K562 (cell line): ENCODE results near the gene ITPR3. TPM values are rescaled to one million over a fixed set of nuclear protein-coding genes. Genes with fewer than 3 reads are reported as not detected.

ENCODE experiments used
- BRF2 ChIP-seq: IDR thresholded peaks from 3 replicates; pipeline ENCODE4 v1.6.1; 2011; ENCODE audit warnings: borderline replicate concordance, mild to moderate bottlenecking; ENCODE audit not compliant: insufficient read length, insufficient read depth
- CHCHD3 ChIP-seq: fragments of 250-450 bp; sonication (Bioruptor Pico); IDR thresholded peaks from 2 replicates; pipeline ENCODE4 v2.1.2; 2022; ENCODE audit warnings: mild to moderate bottlenecking
- E2F6 ChIP-seq, 2 experiments: IDR thresholded peaks; 2 replicates each; pipeline ENCODE4 v1.6.1; 2011; ENCODE audit warnings: borderline replicate concordance in 1 of 2, control low read depth in 1 of 2, low read depth in 1 of 2, low read length in 1 of 2, mild to moderate bottlenecking in 1 of 2, mixed read lengths in 1 of 2, moderate library complexity in 1 of 2; ENCODE audit not compliant: insufficient read depth in 1 of 2, insufficient read length in 1 of 2, poor library complexity in 1 of 2, severe bottlenecking in 1 of 2; ENCODE audit errors: extremely low read depth in 1 of 2
- FOXP1 ChIP-seq: sonication (generic); formaldehyde crosslinking; IDR thresholded peaks from 2 replicates; pipeline ENCODE4 v1.8.0; 2022; ENCODE audit warnings: mild to moderate bottlenecking, missing genetic modification reagents
- HNRNPL ChIP-seq: fragments of 200-400 bp; formaldehyde crosslinking; IDR thresholded peaks from 2 replicates; pipeline ENCODE4 v1.6.1; 2017; ENCODE audit warnings: low read depth, mild to moderate bottlenecking, low read length
- MTA3 ChIP-seq: fragments of 450-650 bp; formaldehyde crosslinking; IDR thresholded peaks from 2 replicates; pipeline ENCODE4 v1.6.1; 2017; ENCODE audit warnings: mild to moderate bottlenecking, borderline replicate concordance
- RB1 ChIP-seq: fragments of 450-650 bp; IDR thresholded peaks from 2 replicates; pipeline ENCODE4 v1.6.1; 2017; ENCODE audit warnings: low read depth, mild to moderate bottlenecking
- RFX7 ChIP-seq: fragments of 250-450 bp; sonication (Bioruptor Pico); IDR thresholded peaks from 2 replicates; pipeline ENCODE4 v1.5.1; 2021; ENCODE audit warnings: mild to moderate bottlenecking
- SRSF3 ChIP-seq: fragments of 200-400 bp; formaldehyde crosslinking; IDR thresholded peaks from 2 replicates; pipeline ENCODE4 v1.6.1; 2016; ENCODE audit warnings: mild to moderate bottlenecking, low read length, moderate library complexity; ENCODE audit not compliant: insufficient read depth
- USF1 ChIP-seq: sonication (generic); formaldehyde crosslinking; IDR thresholded peaks from 2 replicates; pipeline ENCODE4 v1.9.0; 2022; ENCODE audit warnings: mild to moderate bottlenecking, missing genetic modification reagents
- ZNF318 ChIP-seq, 2 experiments: fragments of 450-650 bp; IDR thresholded peaks; 2 replicates each; pipeline ENCODE4 v1.6.1; 2016; ENCODE audit warnings: mild to moderate bottlenecking in 2 of 2, borderline replicate concordance in 1 of 2, low read depth in 1 of 2, moderate library complexity in 1 of 2
- ZNF740 ChIP-seq, 3 experiments: fragments of 200-800 bp in 1 of 3; sonication (Bioruptor generic) in 1 of 3; sonication (generic) in 1 of 3; formaldehyde crosslinking in 1 of 3; IDR thresholded peaks; 2 replicates each; pipeline versions ENCODE4 v1.6.1 to v1.8.0; 2016 to 2022; ENCODE audit warnings: mild to moderate bottlenecking in 2 of 3, missing compliant biosample characterization in 2 of 3, missing genetic modification characterization in 2 of 3, missing genetic modification reagents in 1 of 3
- ZNF75A ChIP-seq: fragments of 450-650 bp; formaldehyde crosslinking; IDR thresholded peaks from 2 replicates; pipeline ENCODE4 v1.4.0; 2020; ENCODE audit warnings: mild to moderate bottlenecking
- polyA plus RNA-seq, 8 experiments: library from polyadenylated mRNA; depleted of rRNA in 4 of 8; stranded (reverse) in 5 of 8; unstranded in 3 of 8; fragments of >200 nt; fragmentation: Nextera tagmentation in 2 of 8; fragmentation: Illumina TruSeq in 1 of 8; extraction: Ambion mirVana in 2 of 8; extraction: Trizol in 1 of 8; gene quantifications; 2 replicates each; pipeline versions ENCODE4 v1.2.1 to v1.2.3, GENCODE V29; 2011 to 2014; ENCODE audit warnings: inconsistent platforms in 1 of 8, missing spikeins in 1 of 8
- total RNA-seq, 7 experiments: library from RNA; depleted of rRNA in 6 of 7; stranded (reverse); fragments of >200 nt in 6 of 7; fragmentation: Illumina TruSeq in 2 of 7; extraction: Trizol in 2 of 7; gene quantifications; 2 replicates each; pipeline versions ENCODE4 v1.2.1 to v1.2.3, GENCODE V29; 2011 to 2021; ENCODE audit warnings: low replicate concordance in 1 of 7

The ITPR3 gene
- total and polyA plus RNA-seq, 9 of the 15 experiments (the other 6 are each of a cell fraction or from before 2014, with no cell fraction given) = 0.39 to 35.7 (median 13.2) TPM

GRCh38 chr6:33740794-33741193 lies 119.7 kb downstream of the ITPR3 start (continued):
- TF ChIP-seq ZNF318 (IDR thresholded peaks at IDR 0.05; ENCODE audit: borderline replicate concordance in 1 of 2, low read depth in 1 of 2) (no peak), CHCHD3 (no peak), FOXP1 (no peak), SRSF3 (no peak), RB1 (no peak), ZNF740 (CRISPR knock-in tag; IDR thresholded peaks at IDR 0.05) (no peak), ZNF740 (tag; IDR thresholded peaks at IDR 0.05) (no peak), ZNF75A (CRISPR knock-in tag) (no peak), MTA3 (no peak), BRF2 (no peak), USF1 (CRISPR knock-in tag) (peak; percentile 90), HNRNPL (no peak), RFX7 (no peak), E2F6 (IDR thresholded peaks at IDR 0.05; ENCODE audit: borderline replicate concordance in 1 of 2, extremely low read depth in 1 of 2, insufficient read depth in 1 of 2, insufficient read length in 1 of 2, low read depth in 1 of 2, low read length in 1 of 2, poor library complexity in 1 of 2, severe bottlenecking in 1 of 2) (peak in 1 of 2 experiments; percentile 38)
